Right renal cortex interstitium (tissue), 3 donors: ENCODE measurements around the gene PTPN9. TPM values are rescaled to one million over a fixed set of nuclear protein-coding genes. Genes with fewer than 3 reads are reported as not detected.
"Not testable (repeated sequence)": the region's sequence is repeated elsewhere in the genome, so short reads cannot be mapped to it uniquely, and the experiment has no call there.

Source experiments
- DNase-seq, 3 donors: peaks; one replicate each; pipeline ENCODE4 v3.0.0-alpha.2; 2013; ENCODE audit warnings: low read depth in 3 of 3, low spot score in 2 of 3
- polyA plus RNA-seq, 3 donors: library from polyadenylated mRNA; unstranded; fragments of 120-200 nt; gene quantifications; one replicate each; pipeline ENCODE4 v1.2.1, GENCODE V29; 2013; ENCODE audit not compliant: insufficient read length in 3 of 3

Gene PTPN9
- polyA plus RNA-seq, 3 donors, result 48.2 to 52.2 (median 51.9) TPM

- no peak for DNase-seq
Observed at GRCh38 chr15:75584121-75584520, 5.0 kb upstream of the PTPN9 start.

- DNase-seq, result no peak
Observed at GRCh38 chr15:75583701-75584100, 4.6 kb upstream of the PTPN9 start.

GRCh38 chr15:75582943-75583342, 3.8 kb upstream of the PTPN9 start:
- not testable (repeated sequence) for DNase-seq

- DNase-seq, result peak in 1 of 3 donors; percentile 4
Observed at GRCh38 chr15:75578173-75578947, 755 bp downstream of the PTPN9 start.

- DNase-seq, result peak in 1 of 3 donors; percentile 3
Observed at GRCh38 chr15:75577401-75578172, 1.5 kb downstream of the PTPN9 start.

- DNase-seq, result no peak
Observed at GRCh38 chr15:75573648-75574384, 5.3 kb downstream of the PTPN9 start.

- DNase-seq, result no peak
Observed at GRCh38 chr15:75570126-75570845, 8.8 kb downstream of the PTPN9 start.

- DNase-seq, result no peak
Observed at GRCh38 chr15:75565062-75565970, 13.8 kb downstream of the PTPN9 start.

- no peak for DNase-seq
Observed at GRCh38 chr15:75561888-75562287, 17.2 kb downstream of the PTPN9 start.

GRCh38 chr15:75559360-75559759, 19.8 kb downstream of the PTPN9 start:
- not testable (repeated sequence) for DNase-seq

GRCh38 chr15:75558955-75559354, 20.2 kb downstream of the PTPN9 start:
- not testable (repeated sequence) for DNase-seq

- DNase-seq, result no peak
Observed at GRCh38 chr15:75554717-75555116, 24.4 kb downstream of the PTPN9 start.

- no peak for DNase-seq
Observed at GRCh38 chr15:75553659-75554058, 25.5 kb downstream of the PTPN9 start.

GRCh38 chr15:75551091-75551490, 28.0 kb downstream of the PTPN9 start:
- no peak for DNase-seq

- DNase-seq, result no peak
Observed at GRCh38 chr15:75545064-75545463, 34.1 kb downstream of the PTPN9 start.

- DNase-seq, result no peak
Observed at GRCh38 chr15:75544359-75544758, 34.8 kb downstream of the PTPN9 start.

GRCh38 chr15:75542949-75543545, 36.1 kb downstream of the PTPN9 start:
- not testable (repeated sequence) for DNase-seq

- DNase-seq, result no peak
Observed at GRCh38 chr15:75542386-75542797, 36.7 kb downstream of the PTPN9 start.

- DNase-seq, result no peak
Observed at GRCh38 chr15:75538376-75538775, 40.7 kb downstream of the PTPN9 start.
